H1 (cell line): ENCODE results near the gene SUMF1. TPM values are rescaled to one million over a fixed set of nuclear protein-coding genes. Genes with fewer than 3 reads are reported as not detected.

Source experiments
- CTCF ChIA-PET: fragments of 300-600 bp; sonication (Branson Sonifier 250); formaldehyde crosslinking; loops from one replicate; lab custom pipeline; 2021; ENCODE audit not compliant: partially characterized antibody; lab: Charles Lee
- POLR2A ChIA-PET: fragments of 300-600 bp; sonication (Branson Sonifier 250); formaldehyde crosslinking; loops from one replicate; lab custom pipeline; 2021; ENCODE audit warnings: inconsistent platforms; ENCODE audit not compliant: partially characterized antibody; lab: Charles Lee
- DNase-seq, 2 experiments: peaks; one replicate each; pipeline versions ENCODE4 v3.0.0 to v3.0.0-alpha.2; 2010 to 2022; ENCODE audit warnings: low spot score in 2 of 2, low read depth in 1 of 2, mixed read lengths in 1 of 2
- FAIRE-seq: peaks from 2 replicates; lab custom pipeline; 2011; peaks lifted over from hg19 to GRCh38; lab: Jason Lieb, UNC
- H2AFZ ChIP-seq: 2 replicates; pipeline ENCODE4 v1.8.1; 2012; ENCODE audit warnings: low read length, inconsistent platforms
- H2AK5ac ChIP-seq: 2 replicates; pipeline ENCODE4 v1.6.1; 2013; ENCODE audit warnings: low read depth, low read length
- H2BK120ac ChIP-seq: replicated peaks from 2 replicates; pipeline ENCODE3; 2013; ENCODE audit warnings: low read depth, low read length, inconsistent platforms
- H2BK12ac ChIP-seq: 2 replicates; pipeline ENCODE4 v1.6.1; 2013; ENCODE audit warnings: low read depth, low read length
- H2BK15ac ChIP-seq: 2 replicates; pipeline ENCODE4 v1.6.1; 2013; ENCODE audit warnings: low read length
- H2BK20ac ChIP-seq: 2 replicates; pipeline ENCODE4 v1.6.1; 2013; ENCODE audit warnings: low read length
- H2BK5ac ChIP-seq: 2 replicates; pipeline ENCODE4 v1.6.1; 2013; ENCODE audit warnings: low read depth, low read length
- H3K14ac ChIP-seq: 2 replicates; pipeline ENCODE4 v1.6.1; 2013; ENCODE audit warnings: inconsistent platforms; ENCODE audit not compliant: insufficient read length
- H3K18ac ChIP-seq: 2 replicates; pipeline ENCODE4 v1.6.1; 2013; ENCODE audit warnings: low read length; ENCODE audit errors: extremely low read depth
- H3K23ac ChIP-seq: 2 replicates; pipeline ENCODE4 v1.6.1; 2013; ENCODE audit warnings: inconsistent platforms; ENCODE audit not compliant: insufficient read length
- H3K23me2 ChIP-seq: 2 replicates; pipeline ENCODE4 v1.6.1; 2013; ENCODE audit warnings: low read depth, low read length
- H3K27ac ChIP-seq: 2 replicates; pipeline ENCODE4 v1.6.1; 2011; ENCODE audit warnings: low read depth, low read length, inconsistent platforms
- H3K27me3 ChIP-seq, 4 experiments: replicated peaks in 1 of 4; 1 replicate in 1 of 4; 2 replicates in 3 of 4; pipeline versions ENCODE4 v1.6.1 to v1.8.1; 2011 to 2013; ENCODE audit warnings: low read length in 3 of 4, mild to moderate bottlenecking in 3 of 4, inconsistent platforms in 2 of 4, mixed read lengths in 2 of 4, moderate library complexity in 1 of 4; ENCODE audit not compliant: control insufficient read depth in 3 of 4, insufficient read depth in 3 of 4; ENCODE audit errors: extremely low read depth in 1 of 4
- H3K36me3 ChIP-seq, 4 experiments: 2 replicates each; pipeline versions ENCODE4 v1.6.1 to v1.8.1; 2011 to 2013; ENCODE audit warnings: mild to moderate bottlenecking in 4 of 4, low read length in 3 of 4, moderate library complexity in 2 of 4, control low read depth in 1 of 4, inconsistent platforms in 1 of 4; ENCODE audit not compliant: insufficient read depth in 4 of 4, control insufficient read depth in 2 of 4
- H3K4ac ChIP-seq: replicated peaks from 2 replicates; pipeline ENCODE3; 2013; ENCODE audit warnings: low read length, low read depth, mixed read lengths, inconsistent platforms; ENCODE audit not compliant: insufficient read length
- H3K4me1 ChIP-seq, 4 experiments: replicated peaks in 1 of 4; 1 replicate in 1 of 4; 2 replicates in 3 of 4; pipeline versions ENCODE4 v1.6.1 to v1.8.1; 2011 to 2013; ENCODE audit warnings: low read length in 3 of 4, inconsistent platforms in 2 of 4, mixed read lengths in 1 of 4; ENCODE audit not compliant: insufficient read depth in 4 of 4, control insufficient read depth in 3 of 4
- H3K4me2 ChIP-seq, 2 experiments: 2 replicates each; pipeline versions ENCODE4 v1.6.1 to v1.8.1; 2011 to 2013; ENCODE audit warnings: low read depth in 2 of 2, low read length in 2 of 2, control low read depth in 1 of 2, inconsistent platforms in 1 of 2, mild to moderate bottlenecking in 1 of 2; ENCODE audit not compliant: insufficient read depth in 1 of 2
- H3K4me3 ChIP-seq, 4 experiments: fragments of 200-600, 300-600 bp in 1 of 4; sonication (generic), shearing (Covaris generic), sonication (Bioruptor Twin) in 1 of 4; 2 replicates each; pipeline versions ENCODE4 v1.5.1 to v1.8.1; 2011 to 2016; ENCODE audit warnings: low read length in 4 of 4, low read depth in 3 of 4, control low read depth in 2 of 4, inconsistent platforms in 2 of 4, mild to moderate bottlenecking in 2 of 4, mixed read lengths in 1 of 4, moderate library complexity in 1 of 4; ENCODE audit not compliant: insufficient read depth in 2 of 4; ENCODE audit errors: extremely low read depth in 1 of 4
- H3K56ac ChIP-seq: replicated peaks from 2 replicates; pipeline ENCODE3; 2013; ENCODE audit warnings: low read depth, mild to moderate bottlenecking, mixed read lengths, low read length, inconsistent platforms; ENCODE audit not compliant: insufficient read length
- H3K79me1 ChIP-seq: 2 replicates; pipeline ENCODE4 v1.6.1; 2013; ENCODE audit warnings: low read depth, low read length, control low read depth
- H3K79me2 ChIP-seq, 2 experiments: 2 replicates each; pipeline versions ENCODE4 v1.6.1 to v1.8.1; 2012 to 2013; ENCODE audit warnings: low read length in 2 of 2, mild to moderate bottlenecking in 2 of 2, inconsistent platforms in 1 of 2; ENCODE audit not compliant: insufficient read depth in 2 of 2, control insufficient read depth in 1 of 2
- H3K9ac ChIP-seq, 4 experiments: replicated peaks in 1 of 4; 1 replicate in 1 of 4; 2 replicates in 3 of 4; pipeline versions ENCODE4 v1.6.1 to v1.8.1; 2011 to 2013; ENCODE audit warnings: low read depth in 3 of 4, low read length in 3 of 4, control low read depth in 2 of 4, mild to moderate bottlenecking in 2 of 4, moderate library complexity in 2 of 4, inconsistent platforms in 1 of 4; ENCODE audit errors: extremely low read depth in 1 of 4
- H3K9me3 ChIP-seq, 2 experiments: 2 replicates each; pipeline versions ENCODE4 v1.6.1 to v1.8.1; 2012 to 2013; ENCODE audit warnings: mild to moderate bottlenecking in 2 of 2, moderate library complexity in 2 of 2, control low read depth in 1 of 2, inconsistent platforms in 1 of 2, low read depth in 1 of 2, low read length in 1 of 2, mixed read lengths in 1 of 2; ENCODE audit not compliant: insufficient read depth in 2 of 2
- H4K20me1 ChIP-seq, 2 experiments: replicated peaks in 1 of 2; 2 replicates each; pipeline versions ENCODE3 to v1.8.1; 2011 to 2013; ENCODE audit warnings: inconsistent platforms in 2 of 2, low read length in 2 of 2, mild to moderate bottlenecking in 1 of 2; ENCODE audit not compliant: insufficient read depth in 2 of 2, control insufficient read depth in 1 of 2
- H4K5ac ChIP-seq: 2 replicates; pipeline ENCODE4 v1.6.1; 2013; ENCODE audit warnings: low read length, low read depth, mixed read lengths, inconsistent platforms; ENCODE audit not compliant: insufficient read length
- H4K8ac ChIP-seq: 2 replicates; pipeline ENCODE4 v1.8.0; 2013; ENCODE audit warnings: mild to moderate bottlenecking, moderate library complexity, low read length, inconsistent platforms; ENCODE audit not compliant: insufficient read depth; ENCODE audit errors: extremely low read depth
- H4K91ac ChIP-seq: replicated peaks from 2 replicates; pipeline ENCODE3; 2013; ENCODE audit warnings: low read length, mixed read lengths, inconsistent platforms; ENCODE audit not compliant: insufficient read length
- RAD21 ChIP-seq, 2 experiments: IDR thresholded peaks in 1 of 2; conservative IDR thresholded peaks in 1 of 2; 2 replicates each; pipeline ENCODE4 v1.6.1; 2011; ENCODE audit warnings: low read depth in 2 of 2, low read length in 2 of 2, improper control_type of control experiment in 1 of 2, inconsistent platforms in 1 of 2, mild to moderate bottlenecking in 1 of 2, moderate library complexity in 1 of 2
- WGBS, 2 experiments: shearing (Covaris generic) in 1 of 2; methylation state at CpG; one replicate each; pipeline versions ENCODE4 v1.1.6 to v1.1.7; 2013 to 2015; ENCODE audit warnings: low lambda C conversion rate in 2 of 2, mixed read lengths in 2 of 2, inconsistent platforms in 1 of 2, low coverage in 1 of 2, missing lambda C conversion rate in 1 of 2; ENCODE audit not compliant: insufficient replicate concordance in 2 of 2, insufficient coverage in 1 of 2, insufficient read length in 1 of 2; ENCODE audit errors: extremely low coverage in 1 of 2, missing lambda C conversion rate in 1 of 2; 5-methylcytosine and 5-hydroxymethylcytosine counted together
- polyA plus RNA-seq, 7 experiments: library from polyadenylated mRNA; depleted of rRNA in 3 of 7; stranded (reverse) in 5 of 7; unstranded in 2 of 7; fragments of >200 nt in 5 of 7; fragments of 200-250 nt in 2 of 7; gene quantifications; 1 replicate in 5 of 7; 2 replicates in 1 of 7; 4 replicates in 1 of 7; pipeline versions ENCODE4 v1.2.1 to v1.2.3, GENCODE V29; 2011 to 2013; ENCODE audit warnings: missing spikeins in 2 of 7, mixed read lengths in 2 of 7
- total RNA-seq: library from RNA; stranded (reverse); fragmentation: NEBNext Ultra II Directional; extraction: Animal tissue kit (Norgen Biotek cat#: 25700); gene quantifications from 2 replicates; pipeline ENCODE4 v1.2.1, GENCODE V29; 2021

The SUMF1 gene
- total and polyA plus RNA-seq, 2 of the 8 experiments (the other 6 are each of a cell fraction or from before 2014, with no cell fraction given) = 12.5 to 15.0 TPM

- Histone ChIP-seq H3K27ac (no peak overlapping the region), H3K36me3 (peaks cover 0 to 6% (median 1%) of the 10 kb centered on the region in 4 experiments; a peak in 2 of 8 replicates), H2AFZ (no peak overlapping the region), H3K79me1 (no peaks in the 10 kb centered on the region), H2BK5ac (no peak overlapping the region), H3K4ac (no peak overlapping the region), H4K20me1 (no peaks in the 10 kb centered on the region), H2BK120ac (no peak overlapping the region), H2BK15ac (no peak overlapping the region), H3K79me2 (no peaks in the 10 kb centered on the region), H3K14ac (no peak overlapping the region), H4K5ac (no peak overlapping the region), H3K9me3 (peaks cover 15 to 20% of the 10 kb centered on the region in 2 experiments; a peak in 3 of 4 replicates), H3K4me3 (no peak overlapping the region), H2BK20ac (0 out of 2 replicates have a peak overlapping the region, but pooled peaks have one; percentile 48), H3K23me2 (0 out of 2 replicates have a peak, but pooled peaks cover 2% of the 10 kb centered on the region), H3K9ac (no peak overlapping the region), H3K56ac (no peak overlapping the region), H4K8ac (no peak overlapping the region), H3K4me2 (no peak overlapping the region), H4K91ac (no peak overlapping the region), H3K23ac (no peak overlapping the region), H3K27me3 (no peaks in the 10 kb centered on the region), H2BK12ac (no peak overlapping the region), H2AK5ac (no peak overlapping the region; the same call in 1 of the 2 replicates), H3K4me1 (peaks cover 1 to 11% (median 6%) of the 10 kb centered on the region in 4 experiments; a peak in 4 of 7 replicates), H3K18ac (no peak overlapping the region)
- no peak for TF ChIP-seq RAD21 (IDR thresholded peaks at IDR 0.05 in 1 of 2, conservative IDR thresholded peaks at IDR 0.05 in 1 of 2; ENCODE audit: low read depth in 2 of 2, low read length in 2 of 2)
- DNase-seq = no peak
- WGBS, 2 experiments = 84% methylated on average over 3 of the region's 3 CpGs; no CpG with 5 or more reads in 1 of the 2 experiments
- FAIRE-seq = no peak
- ChIA-PET POLR2A (interaction anchor here (1.5 kb wide), 1 partner anchor 25 kb away, joined by 4 read pairs; no protein-coding TSS in a partner anchor), CTCF (interaction anchor here (1.1 to 6.1 kb wide), 5 partner anchors 10 to 301 kb away, joined by 3 to 21 read pairs (median 5); no protein-coding TSS in a partner anchor)
Measured at GRCh38 chr3:4332574-4332973, 134.5 kb downstream of the SUMF1 start.
